CD14-positive monocyte (primary cell): ENCODE data around the gene TNFRSF11A. TPM values are rescaled to one million over a fixed set of nuclear protein-coding genes. Genes with fewer than 3 reads are reported as not detected.
A peak's percentile ranks its signal among the peaks of the same experiment; 100 is the strongest.

ENCODE experiments used
- DNase-seq, 3 donors: peaks; one replicate each; pipeline ENCODE4 v3.0.0-alpha.2; 2011 to 2022
- H2AFZ ChIP-seq: 2 replicates; pipeline ENCODE4 v1.6.0; 2012; ENCODE audit warnings: mild to moderate bottlenecking, low read depth, low read length, inconsistent platforms; ENCODE audit not compliant: insufficient read depth, poor library complexity, severe bottlenecking
- H3K27ac ChIP-seq, 2 donors: 1 replicate in 1 of 2; 2 replicates in 1 of 2; pipeline ENCODE4 v1.5.1; 2012 to 2013; ENCODE audit warnings: low read length in 2 of 2, control low read depth in 1 of 2, inconsistent platforms in 1 of 2, low read depth in 1 of 2, mild to moderate bottlenecking in 1 of 2
- H3K27me3 ChIP-seq, 2 donors: one replicate each; pipeline versions ENCODE4 v1.6.0 to v1.6.1; 2011 to 2013; ENCODE audit warnings: low read length in 2 of 2; ENCODE audit not compliant: control insufficient read depth in 2 of 2, insufficient read depth in 2 of 2
- H3K36me3 ChIP-seq, 2 donors: replicated peaks in 1 of 2; 1 replicate in 1 of 2; 2 replicates in 1 of 2; pipeline versions ENCODE4 v1.5.1 to v1.6.1; 2012 to 2013; ENCODE audit warnings: low read length in 2 of 2, control low read depth in 1 of 2, inconsistent platforms in 1 of 2, mild to moderate bottlenecking in 1 of 2; ENCODE audit not compliant: insufficient read depth in 2 of 2, control insufficient read depth in 1 of 2
- H3K4me1 ChIP-seq, 2 donors: 1 replicate in 1 of 2; 2 replicates in 1 of 2; pipeline versions ENCODE4 v1.5.1 to v1.6.1; 2012 to 2013; ENCODE audit warnings: low read length in 2 of 2, control low read depth in 1 of 2, inconsistent platforms in 1 of 2, mild to moderate bottlenecking in 1 of 2, moderate library complexity in 1 of 2; ENCODE audit not compliant: insufficient read depth in 2 of 2, control insufficient read depth in 1 of 2
- H3K4me2 ChIP-seq: replicated peaks from 2 replicates; pipeline ENCODE3; 2012; ENCODE audit warnings: low read length, moderate library complexity, mild to moderate bottlenecking; ENCODE audit not compliant: poor library complexity, severe bottlenecking; ENCODE audit errors: extremely low read depth
- H3K4me3 ChIP-seq, 3 experiments: fragments of 200-600 bp in 1 of 3; sonication (generic) in 1 of 3; replicated peaks in 1 of 3; 1 replicate in 2 of 3; 2 replicates in 1 of 3; pipeline ENCODE4 v1.5.1; 2011 to 2013; ENCODE audit warnings: low read length in 3 of 3, mild to moderate bottlenecking in 3 of 3, control low read depth in 2 of 3, low read depth in 2 of 3, inconsistent platforms in 1 of 3, moderate library complexity in 1 of 3
- H3K79me2 ChIP-seq: 2 replicates; pipeline ENCODE4 v1.6.0; 2012; ENCODE audit warnings: mild to moderate bottlenecking, control low read depth, inconsistent platforms, low read length, moderate library complexity; ENCODE audit not compliant: insufficient read depth
- H3K9ac ChIP-seq: 2 replicates; pipeline ENCODE4 v1.6.0; 2017; ENCODE audit warnings: low read length, mild to moderate bottlenecking; ENCODE audit not compliant: insufficient read depth, poor library complexity, severe bottlenecking
- H3K9me3 ChIP-seq, 2 donors: replicated peaks in 1 of 2; 1 replicate in 1 of 2; 2 replicates in 1 of 2; pipeline versions ENCODE4 v1.5.1 to v1.6.1; 2012 to 2013; ENCODE audit warnings: low read length in 2 of 2, control low read depth in 1 of 2; ENCODE audit not compliant: control insufficient read depth in 1 of 2, insufficient read depth in 1 of 2
- H4K20me1 ChIP-seq: 2 replicates; pipeline ENCODE4 v1.6.0; 2012; ENCODE audit warnings: mild to moderate bottlenecking, low read length, control low read depth, moderate library complexity; ENCODE audit not compliant: insufficient read depth
- H3K27ac Mint-ChIP-seq, 7 donors: one replicate each; pipeline ENCODE4 v1.8.0; 2020; ENCODE audit warnings: mild to moderate bottlenecking in 7 of 7, mixed read lengths in 7 of 7, moderate library complexity in 6 of 7, inconsistent platforms in 2 of 7
- H3K27me3 Mint-ChIP-seq, 3 donors: one replicate each; pipeline ENCODE4 v1.8.0; 2021 to 2022; ENCODE audit warnings: low read depth in 3 of 3, mild to moderate bottlenecking in 3 of 3, mixed read lengths in 3 of 3, moderate library complexity in 3 of 3, inconsistent platforms in 1 of 3
- H3K36me3 Mint-ChIP-seq, 2 donors: one replicate each; pipeline ENCODE4 v1.8.0; 2020; ENCODE audit warnings: mixed read lengths in 2 of 2, inconsistent platforms in 1 of 2, mild to moderate bottlenecking in 1 of 2
- H3K4me1 Mint-ChIP-seq: one replicate; pipeline ENCODE4 v1.8.0; 2020; ENCODE audit warnings: mild to moderate bottlenecking, mixed read lengths
- H3K4me3 Mint-ChIP-seq, 2 donors: one replicate each; pipeline ENCODE4 v1.8.0; 2020; ENCODE audit warnings: mild to moderate bottlenecking in 2 of 2, mixed read lengths in 2 of 2, moderate library complexity in 1 of 2
- H3K9me3 Mint-ChIP-seq, 7 donors: one replicate each; pipeline ENCODE4 v1.8.0; 2020 to 2022; ENCODE audit warnings: mixed read lengths in 7 of 7, mild to moderate bottlenecking in 6 of 7, moderate library complexity in 6 of 7, inconsistent platforms in 2 of 7
- WGBS: methylation state at CpG from one replicate; pipeline ENCODE4 v1.1.5; 2013; ENCODE audit warnings: missing lambda C conversion rate; ENCODE audit not compliant: insufficient coverage; 5-methylcytosine and 5-hydroxymethylcytosine counted together
- intact Hi-C, 2 donors: fragments of 100-400 bp; cut with micrococcal nuclease; formaldehyde crosslinking; loops; one replicate each; pipeline versions ENCODE4 v1.15.0 to v1.15.1; 2023
- polyA plus RNA-seq, 3 donors: library from polyadenylated mRNA; depleted of rRNA in 1 of 3; unstranded in 2 of 3; stranded (reverse) in 1 of 3; fragments of 300-500 nt in 2 of 3; fragments of >200 nt in 1 of 3; fragmentation: Illumina TruSeq in 2 of 3; gene quantifications; 1 replicate in 2 of 3; 2 replicates in 1 of 3; pipeline ENCODE4 v1.2.3, GENCODE V29; 2012 to 2021
- TF ChIP-seq, protein P1 (sequence below): fragments of 200-600 bp; IDR thresholded peaks from one replicate; pipeline ENCODE4 v1.8.0; 2022; ENCODE audit warnings: antibody characterized with exemption, mild to moderate bottlenecking

Gene TNFRSF11A
- polyA plus RNA-seq, 3 donors = 0.05 to 0.67 (median 0.24) TPM

DNA sequence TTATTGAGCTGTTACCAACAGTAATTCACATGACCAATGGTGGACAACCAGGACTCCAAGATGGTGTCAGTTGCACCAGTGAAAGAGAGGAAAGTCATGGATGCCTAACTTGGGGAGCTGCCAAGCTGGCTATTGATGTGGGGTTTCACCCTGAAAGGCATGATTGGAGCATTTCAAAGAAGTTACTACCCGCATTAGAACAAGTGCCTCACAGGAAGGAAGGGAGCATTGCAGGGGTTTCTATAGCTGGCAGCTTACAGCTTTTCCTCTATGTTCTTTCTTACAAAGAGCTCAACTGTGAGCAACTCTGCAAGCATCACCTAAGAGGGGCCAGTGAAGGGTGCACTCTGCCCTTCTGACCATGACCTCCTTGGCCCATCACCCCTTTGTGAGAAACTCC, 93.1 kb downstream of the TNFRSF11A start:
- Histone ChIP-seq H3K27me3 (no peaks in the 10 kb centered on the region), H3K79me2 (no peaks in the 10 kb centered on the region), H3K27ac (no peak overlapping the region), H3K36me3 (no peaks in the 10 kb centered on the region), H3K4me2 (no peak overlapping the region), H3K9ac (no peak overlapping the region), H4K20me1 (no peaks in the 10 kb centered on the region), H3K4me3 (no peak overlapping the region), H3K9me3 (no peaks in the 10 kb centered on the region), H3K4me1 (peaks cover 16 to 24% of the 10 kb centered on the region in 2 donors), H2AFZ (no peak overlapping the region)
- peaks cover 31% of the 10 kb centered on the region for H3K4me1 Mint-ChIP-seq
- no peak overlapping the region for H3K27ac Mint-ChIP-seq
- no peak overlapping the region for H3K4me3 Mint-ChIP-seq
- TF ChIP-seq, protein P1, sequence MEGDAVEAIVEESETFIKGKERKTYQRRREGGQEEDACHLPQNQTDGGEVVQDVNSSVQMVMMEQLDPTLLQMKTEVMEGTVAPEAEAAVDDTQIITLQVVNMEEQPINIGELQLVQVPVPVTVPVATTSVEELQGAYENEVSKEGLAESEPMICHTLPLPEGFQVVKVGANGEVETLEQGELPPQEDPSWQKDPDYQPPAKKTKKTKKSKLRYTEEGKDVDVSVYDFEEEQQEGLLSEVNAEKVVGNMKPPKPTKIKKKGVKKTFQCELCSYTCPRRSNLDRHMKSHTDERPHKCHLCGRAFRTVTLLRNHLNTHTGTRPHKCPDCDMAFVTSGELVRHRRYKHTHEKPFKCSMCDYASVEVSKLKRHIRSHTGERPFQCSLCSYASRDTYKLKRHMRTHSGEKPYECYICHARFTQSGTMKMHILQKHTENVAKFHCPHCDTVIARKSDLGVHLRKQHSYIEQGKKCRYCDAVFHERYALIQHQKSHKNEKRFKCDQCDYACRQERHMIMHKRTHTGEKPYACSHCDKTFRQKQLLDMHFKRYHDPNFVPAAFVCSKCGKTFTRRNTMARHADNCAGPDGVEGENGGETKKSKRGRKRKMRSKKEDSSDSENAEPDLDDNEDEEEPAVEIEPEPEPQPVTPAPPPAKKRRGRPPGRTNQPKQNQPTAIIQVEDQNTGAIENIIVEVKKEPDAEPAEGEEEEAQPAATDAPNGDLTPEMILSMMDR = no peak
- H3K27me3 Mint-ChIP-seq = peaks cover 0 to 3% (median 1%) of the 10 kb centered on the region in 3 donors
- H3K9me3 Mint-ChIP-seq = peaks cover 0 to 2% (median 0%) of the 10 kb centered on the region in 7 donors
- H3K36me3 Mint-ChIP-seq = no peaks in the 10 kb centered on the region
- intact Hi-C loops = loop anchor here in 1 of 2 donors (10.0 kb wide), 1 partner anchor 83 kb away; no protein-coding TSS in a partner anchor
- no CpG with 5 or more reads among the region's 1 CpG for WGBS
- DNase-seq = no peak

DNA sequence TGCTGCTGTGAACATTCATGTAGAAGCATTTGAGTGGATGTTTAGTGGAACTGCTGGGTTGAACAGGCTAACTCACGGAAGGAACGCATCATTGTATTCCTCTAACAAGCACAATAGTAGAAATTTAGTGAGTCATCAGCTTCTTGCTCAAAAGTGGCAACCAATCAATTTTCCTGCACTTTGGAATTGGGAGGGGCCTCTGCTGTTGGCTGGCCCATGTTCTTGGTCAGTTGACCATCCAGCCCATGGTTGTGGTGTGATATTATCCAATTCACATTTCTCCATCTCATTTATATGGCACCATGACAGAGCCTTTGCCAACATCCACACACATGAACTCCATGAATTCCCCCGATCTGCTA, 95.0 kb downstream of the TNFRSF11A start:
- no peaks in the 10 kb centered on the region for H3K9me3 ChIP-seq
- H3K9ac ChIP-seq = peak overlapping the region; percentile 17
- peak overlapping the region in 2 of 3 experiments; percentile 13 to 33 for H3K4me3 ChIP-seq
- Mint-ChIP-seq H3K27me3 (peaks cover 1 to 5% (median 3%) of the 10 kb centered on the region in 3 donors), H3K9me3 (peaks cover 0 to 2% (median 0%) of the 10 kb centered on the region in 7 donors), H3K36me3 (no peaks in the 10 kb centered on the region), H3K27ac (peak overlapping the region in 6 of 7 donors; percentile 72 to 91 (median 85)), H3K4me3 (peak overlapping the region; percentile 66 to 87), H3K4me1 (peaks cover 33% of the 10 kb centered on the region)
- H3K27ac ChIP-seq = peak overlapping the region in 1 of 2 donors; percentile 73
- H3K79me2 ChIP-seq = no peaks in the 10 kb centered on the region
- H2AFZ ChIP-seq = peak overlapping the region; percentile 54
- no peaks in the 10 kb centered on the region for H3K27me3 ChIP-seq
- intact Hi-C loops = no loop called here
- no peaks in the 10 kb centered on the region for H3K36me3 ChIP-seq
- no CpG with 5 or more reads among the region's 3 CpGs for WGBS
- no peaks in the 10 kb centered on the region for H4K20me1 ChIP-seq
- H3K4me1 ChIP-seq = peaks cover 16 to 26% of the 10 kb centered on the region in 2 donors
- DNase-seq = peak; percentile 41 to 76 (median 70)
- TF ChIP-seq, protein P1 = no peak
- peak overlapping the region; percentile 43 for H3K4me2 ChIP-seq
